ENCODE results near the gene CFAP77.

- TF ChIP-seq CTCF (IDR thresholded peaks at IDR 0.05) (no peak), EZH2 (IDR thresholded peaks at IDR 0.05) (no peak)
Observed at GRCh38 chr9:132384376-132384775, 25.6 kb upstream of the CFAP77 start.

Measured in neural progenitor cell (in vitro differentiated cells).